SK-N-SH (cell line): ENCODE results near the gene TTC3.
"Not testable (repeated sequence)": the region's sequence is repeated elsewhere in the genome, so short reads cannot be mapped to it uniquely, and the experiment has no call there.

Source experiments
- EP300 ChIP-seq, 2 experiments: IDR thresholded peaks; 2 replicates each; pipeline versions ENCODE4 v1.4.0 to v1.6.1; 2012; ENCODE audit warnings: borderline replicate concordance in 1 of 2, low read depth in 1 of 2, low read length in 1 of 2
- FOSL2 ChIP-seq: IDR thresholded peaks from 2 replicates; pipeline ENCODE4 v1.4.0; 2012; ENCODE audit warnings: low read depth, mild to moderate bottlenecking, moderate library complexity, borderline replicate concordance
- NFIC ChIP-seq: IDR thresholded peaks from 2 replicates; pipeline ENCODE4 v1.4.0; 2012; ENCODE audit warnings: borderline replicate concordance
- POLR2AphosphoS5 ChIP-seq: IDR thresholded peaks from 2 replicates; pipeline ENCODE4 v1.6.1; 2012; ENCODE audit warnings: low read depth, low read length
- RFX5 ChIP-seq: IDR thresholded peaks from 2 replicates; pipeline ENCODE4 v1.6.1; 2012; ENCODE audit warnings: mild to moderate bottlenecking, improper control_type of control experiment, low read length
- SIN3A ChIP-seq: IDR thresholded peaks from 2 replicates; pipeline ENCODE4 v1.6.1; 2012; ENCODE audit warnings: low read depth, mild to moderate bottlenecking, low read length, moderate library complexity, borderline replicate concordance
- TF ChIP-seq, protein P1 (sequence below): IDR thresholded peaks from 2 replicates; pipeline ENCODE4 v1.6.1; 2012; ENCODE audit warnings: mild to moderate bottlenecking, low read depth, low read length, moderate library complexity
- TF ChIP-seq, protein P2 (sequence below): fragments of 200-600 bp; sonication (generic); IDR thresholded peaks from 2 replicates; pipeline ENCODE4 v1.6.1; 2017; ENCODE audit warnings: antibody characterized with exemption, mild to moderate bottlenecking, moderate library complexity

GRCh38 chr21:37116459-37116858 lies 43.4 kb downstream of the TTC3 start:
- not testable (repeated sequence) for TF ChIP-seq NFIC; EP300 (IDR thresholded peaks at IDR 0.05; ENCODE audit: borderline replicate concordance in 1 of 2, low read depth in 1 of 2, low read length in 1 of 2); FOSL2; POLR2AphosphoS5; SIN3A; RFX5
- TF ChIP-seq, protein P1, sequence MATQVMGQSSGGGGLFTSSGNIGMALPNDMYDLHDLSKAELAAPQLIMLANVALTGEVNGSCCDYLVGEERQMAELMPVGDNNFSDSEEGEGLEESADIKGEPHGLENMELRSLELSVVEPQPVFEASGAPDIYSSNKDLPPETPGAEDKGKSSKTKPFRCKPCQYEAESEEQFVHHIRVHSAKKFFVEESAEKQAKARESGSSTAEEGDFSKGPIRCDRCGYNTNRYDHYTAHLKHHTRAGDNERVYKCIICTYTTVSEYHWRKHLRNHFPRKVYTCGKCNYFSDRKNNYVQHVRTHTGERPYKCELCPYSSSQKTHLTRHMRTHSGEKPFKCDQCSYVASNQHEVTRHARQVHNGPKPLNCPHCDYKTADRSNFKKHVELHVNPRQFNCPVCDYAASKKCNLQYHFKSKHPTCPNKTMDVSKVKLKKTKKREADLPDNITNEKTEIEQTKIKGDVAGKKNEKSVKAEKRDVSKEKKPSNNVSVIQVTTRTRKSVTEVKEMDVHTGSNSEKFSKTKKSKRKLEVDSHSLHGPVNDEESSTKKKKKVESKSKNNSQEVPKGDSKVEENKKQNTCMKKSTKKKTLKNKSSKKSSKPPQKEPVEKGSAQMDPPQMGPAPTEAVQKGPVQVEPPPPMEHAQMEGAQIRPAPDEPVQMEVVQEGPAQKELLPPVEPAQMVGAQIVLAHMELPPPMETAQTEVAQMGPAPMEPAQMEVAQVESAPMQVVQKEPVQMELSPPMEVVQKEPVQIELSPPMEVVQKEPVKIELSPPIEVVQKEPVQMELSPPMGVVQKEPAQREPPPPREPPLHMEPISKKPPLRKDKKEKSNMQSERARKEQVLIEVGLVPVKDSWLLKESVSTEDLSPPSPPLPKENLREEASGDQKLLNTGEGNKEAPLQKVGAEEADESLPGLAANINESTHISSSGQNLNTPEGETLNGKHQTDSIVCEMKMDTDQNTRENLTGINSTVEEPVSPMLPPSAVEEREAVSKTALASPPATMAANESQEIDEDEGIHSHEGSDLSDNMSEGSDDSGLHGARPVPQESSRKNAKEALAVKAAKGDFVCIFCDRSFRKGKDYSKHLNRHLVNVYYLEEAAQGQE = not testable (repeated sequence)
- TF ChIP-seq, protein P2, sequence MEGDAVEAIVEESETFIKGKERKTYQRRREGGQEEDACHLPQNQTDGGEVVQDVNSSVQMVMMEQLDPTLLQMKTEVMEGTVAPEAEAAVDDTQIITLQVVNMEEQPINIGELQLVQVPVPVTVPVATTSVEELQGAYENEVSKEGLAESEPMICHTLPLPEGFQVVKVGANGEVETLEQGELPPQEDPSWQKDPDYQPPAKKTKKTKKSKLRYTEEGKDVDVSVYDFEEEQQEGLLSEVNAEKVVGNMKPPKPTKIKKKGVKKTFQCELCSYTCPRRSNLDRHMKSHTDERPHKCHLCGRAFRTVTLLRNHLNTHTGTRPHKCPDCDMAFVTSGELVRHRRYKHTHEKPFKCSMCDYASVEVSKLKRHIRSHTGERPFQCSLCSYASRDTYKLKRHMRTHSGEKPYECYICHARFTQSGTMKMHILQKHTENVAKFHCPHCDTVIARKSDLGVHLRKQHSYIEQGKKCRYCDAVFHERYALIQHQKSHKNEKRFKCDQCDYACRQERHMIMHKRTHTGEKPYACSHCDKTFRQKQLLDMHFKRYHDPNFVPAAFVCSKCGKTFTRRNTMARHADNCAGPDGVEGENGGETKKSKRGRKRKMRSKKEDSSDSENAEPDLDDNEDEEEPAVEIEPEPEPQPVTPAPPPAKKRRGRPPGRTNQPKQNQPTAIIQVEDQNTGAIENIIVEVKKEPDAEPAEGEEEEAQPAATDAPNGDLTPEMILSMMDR = not testable (repeated sequence)
